HepG2 (cell line): ENCODE results near the gene VKORC1. TPM values are rescaled to one million over a fixed set of nuclear protein-coding genes. Genes with fewer than 3 reads are reported as not detected.

Experiments
- CCDC6 ChIP-seq: sonication (generic); formaldehyde crosslinking; IDR thresholded peaks from 2 replicates; pipeline ENCODE4 v1.8.1; 2022; ENCODE audit warnings: mild to moderate bottlenecking, missing genetic modification reagents, moderate library complexity
- FOSL1 ChIP-seq: sonication (generic); formaldehyde crosslinking; IDR thresholded peaks from 2 replicates; pipeline ENCODE4 v1.9.0; 2021; ENCODE audit warnings: missing genetic modification reagents, borderline replicate concordance
- FOXC1 ChIP-seq: sonication (generic); formaldehyde crosslinking; IDR thresholded peaks from 2 replicates; pipeline ENCODE4 v1.8.0; 2022; ENCODE audit warnings: mild to moderate bottlenecking, missing genetic modification reagents, borderline replicate concordance
- ISX ChIP-seq: sonication (generic); formaldehyde crosslinking; conservative IDR thresholded peaks from 2 replicates; pipeline ENCODE4 v1.5.0; 2020; ENCODE audit warnings: missing genetic modification reagents
- KDM4B ChIP-seq: sonication (generic); formaldehyde crosslinking; IDR thresholded peaks from 2 replicates; pipeline ENCODE4 v1.4.0; 2020; ENCODE audit warnings: missing genetic modification reagents
- KDM5B ChIP-seq: sonication (generic); formaldehyde crosslinking; IDR thresholded peaks from 2 replicates; pipeline ENCODE4 v1.4.0; 2020; ENCODE audit warnings: missing genetic modification reagents, mild to moderate bottlenecking, borderline replicate concordance
- MAF1 ChIP-seq: sonication (generic); formaldehyde crosslinking; IDR thresholded peaks from 2 replicates; pipeline ENCODE4 v1.5.0; 2020; ENCODE audit warnings: missing genetic modification reagents, borderline replicate concordance
- MYC ChIP-seq: sonication (generic); formaldehyde crosslinking; IDR thresholded peaks from 2 replicates; pipeline ENCODE4 v1.9.0; 2021; ENCODE audit warnings: missing genetic modification reagents, borderline replicate concordance
- NPAS2 ChIP-seq: sonication (generic); formaldehyde crosslinking; IDR thresholded peaks from 2 replicates; pipeline ENCODE4 v1.8.0; 2022; ENCODE audit warnings: mild to moderate bottlenecking, missing genetic modification reagents, borderline replicate concordance
- ONECUT2 ChIP-seq: sonication (generic); formaldehyde crosslinking; IDR thresholded peaks from 2 replicates; pipeline ENCODE4 v1.4.0; 2020; ENCODE audit warnings: missing genetic modification reagents
- RFXANK ChIP-seq: IDR thresholded peaks from 2 replicates; pipeline ENCODE4 v1.6.1; 2016
- SMARCE1 ChIP-seq: fragments of 450-650 bp; IDR thresholded peaks from 2 replicates; pipeline ENCODE4 v1.6.1; 2017; ENCODE audit warnings: borderline replicate concordance
- SRY ChIP-seq: sonication (generic); formaldehyde crosslinking; IDR thresholded peaks from 2 replicates; pipeline ENCODE4 v1.8.0; 2022; ENCODE audit warnings: mild to moderate bottlenecking, missing genetic modification reagents
- STAG1 ChIP-seq: sonication (generic); formaldehyde crosslinking; IDR thresholded peaks from 2 replicates; pipeline ENCODE4 v1.4.0; 2020; ENCODE audit warnings: missing genetic modification reagents
- SUZ12 ChIP-seq: fragments of 150-350 bp; IDR thresholded peaks from 2 replicates; pipeline ENCODE4 v1.6.1; 2014; ENCODE audit warnings: low read depth, low read length
- ZNF12 ChIP-seq: sonication (generic); formaldehyde crosslinking; IDR thresholded peaks from 2 replicates; pipeline ENCODE4 v1.5.0; 2020; ENCODE audit warnings: missing genetic modification reagents
- ZNF292 ChIP-seq: sonication (generic); formaldehyde crosslinking; IDR thresholded peaks from 2 replicates; pipeline ENCODE4 v1.8.1; 2022; ENCODE audit warnings: mild to moderate bottlenecking, low read depth, missing genetic modification reagents, borderline replicate concordance
- ZNF564 ChIP-seq: sonication (generic); formaldehyde crosslinking; IDR thresholded peaks from 2 replicates; pipeline ENCODE4 v1.8.1; 2023; ENCODE audit warnings: mild to moderate bottlenecking, missing genetic modification reagents
- ZNF879 ChIP-seq: sonication (generic); formaldehyde crosslinking; IDR thresholded peaks from 2 replicates; pipeline ENCODE4 v1.8.1; 2023; ENCODE audit warnings: missing genetic modification reagents
- polyA plus RNA-seq, 8 experiments: library from polyadenylated mRNA; depleted of rRNA in 3 of 8; stranded (reverse) in 7 of 8; unstranded in 1 of 8; fragments of >200 nt; fragmentation: Illumina TruSeq in 4 of 8; extraction: Trizol in 4 of 8; gene quantifications; 2 replicates each; pipeline versions ENCODE4 v1.2.1 to v1.2.3, GENCODE V29; 2011 to 2016; ENCODE audit warnings: low read depth in 4 of 8, missing spikeins in 1 of 8, mixed read lengths in 1 of 8; ENCODE audit not compliant: insufficient read depth in 1 of 8
- total RNA-seq, 5 experiments: library from RNA; depleted of rRNA; stranded (reverse); fragments of >200 nt; fragmentation: Illumina TruSeq; extraction: Trizol; gene quantifications; 2 replicates each; pipeline ENCODE4 v1.2.3, GENCODE V29; 2016; ENCODE audit warnings: low read depth in 1 of 5
- TF ChIP-seq, protein P1 (sequence below): sonication (generic); formaldehyde crosslinking; IDR thresholded peaks from 2 replicates; pipeline ENCODE4 v1.8.0; 2022; ENCODE audit warnings: missing genetic modification reagents, mild to moderate bottlenecking, moderate library complexity, borderline replicate concordance
- TF ChIP-seq, protein P2 (sequence below), 2 experiments: sonication (generic) in 1 of 2; formaldehyde crosslinking in 1 of 2; IDR thresholded peaks; 2 replicates each; pipeline versions ENCODE4 v1.4.0 to v1.6.1; 2018 to 2020; ENCODE audit warnings: missing genetic modification reagents in 2 of 2, borderline replicate concordance in 1 of 2, low read depth in 1 of 2, mild to moderate bottlenecking in 1 of 2, missing biosample characterization in 1 of 2
- TF ChIP-seq, protein P3 (sequence below): sonication (generic); formaldehyde crosslinking; IDR thresholded peaks from 2 replicates; pipeline ENCODE4 v1.8.1; 2023; ENCODE audit warnings: missing genetic modification reagents, mild to moderate bottlenecking, borderline replicate concordance

Gene VKORC1
- total and polyA plus RNA-seq, 2 of the 13 experiments (the other 11 are each of a cell fraction or from before 2014, with no cell fraction given): 141 to 615 TPM

DNA sequence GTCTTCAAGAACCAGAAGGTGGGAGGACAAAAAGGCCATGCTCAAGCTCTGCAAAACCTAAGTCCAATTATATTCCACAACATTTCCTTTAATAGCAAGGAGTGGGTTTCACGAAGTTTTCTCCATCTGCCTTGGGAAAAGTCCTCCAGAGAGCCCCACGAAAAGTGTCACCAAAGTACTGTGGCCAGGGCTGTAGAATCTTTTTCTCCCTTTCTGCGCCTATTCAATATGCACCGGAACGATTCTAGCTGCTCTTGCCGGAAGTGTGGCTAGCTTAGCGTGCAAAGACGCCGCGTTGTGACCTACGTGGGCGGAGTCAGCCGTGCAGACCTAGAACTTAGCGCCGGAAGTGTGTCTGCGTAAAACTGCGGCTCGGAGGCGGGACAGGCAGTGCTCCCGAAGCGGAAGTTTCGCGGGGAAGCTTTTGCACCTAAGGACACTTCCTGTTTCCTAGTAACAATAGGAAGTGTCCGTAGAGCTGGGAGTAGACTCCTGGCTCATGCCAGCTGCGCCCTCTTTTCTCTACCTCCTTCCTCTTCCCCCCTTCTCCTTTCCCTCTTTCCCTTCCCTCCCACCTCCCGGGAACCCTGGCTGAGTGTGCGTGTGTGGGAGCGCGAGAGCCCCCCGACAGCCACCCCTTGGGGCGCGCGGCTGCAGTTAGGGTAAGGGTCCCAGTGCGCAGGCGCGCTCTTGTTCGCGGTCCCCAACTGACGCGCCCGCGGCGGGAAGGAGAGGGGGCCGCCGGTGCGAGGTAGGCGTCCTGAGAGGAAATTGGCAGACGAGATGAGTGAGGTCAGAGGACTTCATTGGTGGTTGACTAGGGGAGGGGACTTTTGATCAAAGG lies 20.4 kb downstream of the VKORC1 start, which contains the start of the genes ZNF646 and ZNF668 (continued):
- TF ChIP-seq, protein P1, sequence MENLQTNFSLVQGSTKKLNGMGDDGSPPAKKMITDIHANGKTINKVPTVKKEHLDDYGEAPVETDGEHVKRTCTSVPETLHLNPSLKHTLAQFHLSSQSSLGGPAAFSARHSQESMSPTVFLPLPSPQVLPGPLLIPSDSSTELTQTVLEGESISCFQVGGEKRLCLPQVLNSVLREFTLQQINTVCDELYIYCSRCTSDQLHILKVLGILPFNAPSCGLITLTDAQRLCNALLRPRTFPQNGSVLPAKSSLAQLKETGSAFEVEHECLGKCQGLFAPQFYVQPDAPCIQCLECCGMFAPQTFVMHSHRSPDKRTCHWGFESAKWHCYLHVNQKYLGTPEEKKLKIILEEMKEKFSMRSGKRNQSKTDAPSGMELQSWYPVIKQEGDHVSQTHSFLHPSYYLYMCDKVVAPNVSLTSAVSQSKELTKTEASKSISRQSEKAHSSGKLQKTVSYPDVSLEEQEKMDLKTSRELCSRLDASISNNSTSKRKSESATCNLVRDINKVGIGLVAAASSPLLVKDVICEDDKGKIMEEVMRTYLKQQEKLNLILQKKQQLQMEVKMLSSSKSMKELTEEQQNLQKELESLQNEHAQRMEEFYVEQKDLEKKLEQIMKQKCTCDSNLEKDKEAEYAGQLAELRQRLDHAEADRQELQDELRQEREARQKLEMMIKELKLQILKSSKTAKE (CRISPR knock-in tag): no peak
- TF ChIP-seq, protein P2, sequence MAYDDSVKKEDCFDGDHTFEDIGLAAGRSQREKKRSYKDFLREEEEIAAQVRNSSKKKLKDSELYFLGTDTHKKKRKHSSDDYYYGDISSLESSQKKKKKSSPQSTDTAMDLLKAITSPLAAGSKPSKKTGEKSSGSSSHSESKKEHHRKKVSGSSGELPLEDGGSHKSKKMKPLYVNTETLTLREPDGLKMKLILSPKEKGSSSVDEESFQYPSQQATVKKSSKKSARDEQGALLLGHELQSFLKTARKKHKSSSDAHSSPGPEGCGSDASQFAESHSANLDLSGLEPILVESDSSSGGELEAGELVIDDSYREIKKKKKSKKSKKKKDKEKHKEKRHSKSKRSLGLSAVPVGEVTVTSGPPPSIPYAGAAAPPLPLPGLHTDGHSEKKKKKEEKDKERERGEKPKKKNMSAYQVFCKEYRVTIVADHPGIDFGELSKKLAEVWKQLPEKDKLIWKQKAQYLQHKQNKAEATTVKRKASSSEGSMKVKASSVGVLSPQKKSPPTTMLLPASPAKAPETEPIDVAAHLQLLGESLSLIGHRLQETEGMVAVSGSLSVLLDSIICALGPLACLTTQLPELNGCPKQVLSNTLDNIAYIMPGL (CRISPR knock-in tag; IDR thresholded peaks at IDR 0.05; ENCODE audit: borderline replicate concordance in 1 of 2, low read depth in 1 of 2): peak; percentile 63 to 67; a peak in 2 of 4 replicates
- TF ChIP-seq NPAS2 (CRISPR knock-in tag) (no peak), ZNF564 (CRISPR knock-in tag) (no peak), ZNF12 (no peak), FOXC1 (no peak), MAF1 (peak; percentile 83; the same call in 1 of the 2 replicates), ZNF879 (no peak), FOSL1 (CRISPR knock-in tag) (no peak), ONECUT2 (no peak), MYC (CRISPR knock-in tag) (peak; percentile 72), CCDC6 (CRISPR knock-in tag) (peak; percentile 30; the same call in 1 of the 2 replicates), SMARCE1 (no peak), KDM5B (CRISPR knock-in tag) (peak; percentile 68; the same call in 1 of the 2 replicates), KDM4B (CRISPR knock-in tag) (peak; percentile 74; the same call in 1 of the 2 replicates), ZNF292 (CRISPR knock-in tag) (no peak), SRY (CRISPR knock-in tag) (peak; percentile 74), STAG1 (CRISPR knock-in tag) (peak; percentile 30), SUZ12 (no peak), ISX (CRISPR knock-in tag) (no peak), RFXANK (0 out of 2 replicates have a peak, but pooled peaks have one; percentile 21)
- TF ChIP-seq, protein P3, sequence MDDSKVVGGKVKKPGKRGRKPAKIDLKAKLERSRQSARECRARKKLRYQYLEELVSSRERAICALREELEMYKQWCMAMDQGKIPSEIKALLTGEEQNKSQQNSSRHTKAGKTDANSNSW (CRISPR knock-in tag): no peak; the same call in 1 of the 2 replicates
